ENCODE data around the gene DBX1. TPM values are rescaled to one million over a fixed set of nuclear protein-coding genes. Genes with fewer than 3 reads are reported as not detected.

Gene DBX1
- total RNA-seq, 2 donors from 2014 or later: not detected

GRCh38 chr11:20178976-20179375 is 18.7 kb upstream of the DBX1 start:
- 88 to 100% methylated on average over 1 to 2 of the region's 2 CpGs for WGBS, 2 experiments (ENCODE audit: insufficient coverage in 1 of 2, insufficient read length in 1 of 2)
- H3K36me3 ChIP-seq (ENCODE audit: control insufficient read depth, insufficient read depth, low read length): no peaks in the 10 kb centered on the region
- peaks cover 20% of the 10 kb centered on the region for H3K27me3 Mint-ChIP-seq (ENCODE audit: insufficient read depth)

GRCh38 chr11:20177136-20177535 is 16.9 kb upstream of the DBX1 start:
- 88 to 89% methylated on average over 6 to 7 of the region's 7 CpGs for WGBS, 2 experiments (ENCODE audit: insufficient coverage in 1 of 2, insufficient read length in 1 of 2)
- H3K4me3 Mint-ChIP-seq: no peak overlapping the region
- no peak overlapping the region for H3K27ac Mint-ChIP-seq
- H3K9me3 Mint-ChIP-seq: no peaks in the 10 kb centered on the region
- peaks cover 37% of the 10 kb centered on the region for H3K27me3 Mint-ChIP-seq (ENCODE audit: insufficient read depth)
- Histone ChIP-seq H3K27me3 (ENCODE audit: control insufficient read depth, insufficient read depth, low read length, poor library complexity, severe bottlenecking) (peaks cover 8% of the 10 kb centered on the region), H3K4me1 (ENCODE audit: control insufficient read depth, insufficient read depth, low read length) (no peaks in the 10 kb centered on the region), H3K9ac (ENCODE audit: extremely low read depth, low read length, poor library complexity, severe bottlenecking) (no peak overlapping the region), H3K36me3 (ENCODE audit: control insufficient read depth, insufficient read depth, low read length) (no peaks in the 10 kb centered on the region), H3K9me3 (ENCODE audit: control insufficient read depth, low read length) (peaks cover 3% of the 10 kb centered on the region), H3K4me3 (ENCODE audit: low read length) (no peak overlapping the region), H3K27ac (ENCODE audit: low read depth, low read length) (no peak overlapping the region)
- H3K36me3 Mint-ChIP-seq (ENCODE audit: low read depth): no peaks in the 10 kb centered on the region
- TF ChIP-seq CTCF (conservative IDR thresholded peaks at IDR 0.05): no peak
- DNase-seq: no peak
- no peaks in the 10 kb centered on the region for H3K4me1 Mint-ChIP-seq

More at GRCh38 chr11:20178976-20179375, 18.7 kb upstream of the DBX1 start:
- TF ChIP-seq CTCF (conservative IDR thresholded peaks at IDR 0.05): no peak
- Mint-ChIP-seq H3K4me1 (no peaks in the 10 kb centered on the region), H3K36me3 (ENCODE audit: low read depth) (no peaks in the 10 kb centered on the region), H3K9me3 (peaks cover 3% of the 10 kb centered on the region), H3K4me3 (no peak overlapping the region), H3K27ac (no peak overlapping the region)
- Histone ChIP-seq H3K27me3 (ENCODE audit: control insufficient read depth, insufficient read depth, low read length, poor library complexity, severe bottlenecking) (no peaks in the 10 kb centered on the region), H3K4me1 (ENCODE audit: control insufficient read depth, insufficient read depth, low read length) (no peaks in the 10 kb centered on the region), H3K4me3 (ENCODE audit: low read length) (no peak overlapping the region), H3K9me3 (ENCODE audit: control insufficient read depth, low read length) (peaks cover 5% of the 10 kb centered on the region), H3K9ac (ENCODE audit: extremely low read depth, low read length, poor library complexity, severe bottlenecking) (no peak overlapping the region), H3K27ac (ENCODE audit: low read depth, low read length) (no peak overlapping the region)
- no peak for DNase-seq

- no peak overlapping the region for H3K4me3 ChIP-seq (ENCODE audit: low read length)
- no peaks in the 10 kb centered on the region for H3K4me1 ChIP-seq (ENCODE audit: control insufficient read depth, insufficient read depth, low read length)
- no peaks in the 10 kb centered on the region for H3K36me3 ChIP-seq (ENCODE audit: control insufficient read depth, insufficient read depth, low read length)
- no peak overlapping the region for H3K4me3 Mint-ChIP-seq
- DNase-seq: no peak
- H3K9me3 Mint-ChIP-seq: peaks cover 6% of the 10 kb centered on the region
- H3K27me3 Mint-ChIP-seq (ENCODE audit: insufficient read depth): peaks cover 57% of the 10 kb centered on the region
- no peaks in the 10 kb centered on the region for H3K4me1 Mint-ChIP-seq
- no peak overlapping the region for H3K9ac ChIP-seq (ENCODE audit: extremely low read depth, low read length, poor library complexity, severe bottlenecking)
- H3K9me3 ChIP-seq (ENCODE audit: control insufficient read depth, low read length): peaks cover 9% of the 10 kb centered on the region
- H3K27me3 ChIP-seq (ENCODE audit: control insufficient read depth, insufficient read depth, low read length, poor library complexity, severe bottlenecking): peaks cover 13% of the 10 kb centered on the region
- WGBS, 2 experiments (ENCODE audit: insufficient coverage in 1 of 2, insufficient read length in 1 of 2): 93 to 94% methylated on average over 4 to 5 of the region's 5 CpGs
- no peak for TF ChIP-seq CTCF (conservative IDR thresholded peaks at IDR 0.05)
- no peak overlapping the region for H3K27ac ChIP-seq (ENCODE audit: low read depth, low read length)
- no peak overlapping the region for H3K27ac Mint-ChIP-seq
- H3K36me3 Mint-ChIP-seq (ENCODE audit: low read depth): no peaks in the 10 kb centered on the region
These were observed 12.6 kb upstream of the DBX1 start for GRCh38 chr11:20172721-20173447.
